RWPE2 (cell line): ENCODE data around the gene KCNA2.
A peak's percentile ranks its signal among the peaks of the same experiment; 100 is the strongest.

Experiments
- ATAC-seq: fragments of 200-7000 bp; cut with Tn5 transposase; 3 replicates; pipeline ENCODE4 v1.9.1; 2021; ENCODE audit warnings: low read depth
- DNase-seq: peaks from one replicate; pipeline ENCODE4 v3.0.0-alpha.2; 2020; ENCODE audit warnings: low spot score
- H3K27ac ChIP-seq: fragments of 450-650 bp; 2 replicates; pipeline ENCODE4 v1.5.1; 2017; ENCODE audit warnings: mild to moderate bottlenecking; ENCODE audit not compliant: poor library complexity, severe bottlenecking
- H3K27me3 ChIP-seq: fragments of 250-450 bp; sonication (Bioruptor Pico); 2 replicates; pipeline ENCODE4 v1.5.1; 2021; ENCODE audit warnings: mild to moderate bottlenecking, moderate library complexity; ENCODE audit not compliant: insufficient read depth, poor library complexity, severe bottlenecking
- H3K36me3 ChIP-seq: fragments of 250-450 bp; sonication (Bioruptor Pico); 2 replicates; pipeline ENCODE4 v1.5.1; 2020; ENCODE audit warnings: low read depth, mild to moderate bottlenecking, moderate library complexity
- H3K4me1 ChIP-seq: fragments of 250-450 bp; sonication (Bioruptor Pico); 2 replicates; pipeline ENCODE4 v1.5.1; 2021; ENCODE audit warnings: mild to moderate bottlenecking, moderate library complexity; ENCODE audit not compliant: insufficient read depth, poor library complexity, severe bottlenecking
- H3K4me3 ChIP-seq: fragments of 250-450 bp; sonication (Bioruptor Pico); 2 replicates; pipeline ENCODE4 v1.5.1; 2021; ENCODE audit warnings: mild to moderate bottlenecking, moderate library complexity; ENCODE audit not compliant: severe bottlenecking
- H3K9me3 ChIP-seq: fragments of 250-450 bp; sonication (Bioruptor Pico); 2 replicates; pipeline ENCODE4 v1.5.1; 2021; ENCODE audit warnings: mild to moderate bottlenecking, moderate library complexity; ENCODE audit not compliant: severe bottlenecking
- TF ChIP-seq, protein P1 (sequence below): fragments of 450-650 bp; IDR thresholded peaks from one replicate; pipeline ENCODE4 v1.5.1; 2017; ENCODE audit warnings: mild to moderate bottlenecking, moderate library complexity; ENCODE audit not compliant: poor library complexity, severe bottlenecking

KCNA2 gene

GRCh38 chr1:110645821-110646735 is 39.9 kb upstream of the KCNA2 start:
- DNase-seq (no peak), ATAC-seq (peak; percentile 88)
- no peaks in the 10 kb centered on the region for H3K9me3 ChIP-seq
- no peak overlapping the region for H3K27ac ChIP-seq
- H3K4me3 ChIP-seq = no peak overlapping the region
- TF ChIP-seq, protein P1, sequence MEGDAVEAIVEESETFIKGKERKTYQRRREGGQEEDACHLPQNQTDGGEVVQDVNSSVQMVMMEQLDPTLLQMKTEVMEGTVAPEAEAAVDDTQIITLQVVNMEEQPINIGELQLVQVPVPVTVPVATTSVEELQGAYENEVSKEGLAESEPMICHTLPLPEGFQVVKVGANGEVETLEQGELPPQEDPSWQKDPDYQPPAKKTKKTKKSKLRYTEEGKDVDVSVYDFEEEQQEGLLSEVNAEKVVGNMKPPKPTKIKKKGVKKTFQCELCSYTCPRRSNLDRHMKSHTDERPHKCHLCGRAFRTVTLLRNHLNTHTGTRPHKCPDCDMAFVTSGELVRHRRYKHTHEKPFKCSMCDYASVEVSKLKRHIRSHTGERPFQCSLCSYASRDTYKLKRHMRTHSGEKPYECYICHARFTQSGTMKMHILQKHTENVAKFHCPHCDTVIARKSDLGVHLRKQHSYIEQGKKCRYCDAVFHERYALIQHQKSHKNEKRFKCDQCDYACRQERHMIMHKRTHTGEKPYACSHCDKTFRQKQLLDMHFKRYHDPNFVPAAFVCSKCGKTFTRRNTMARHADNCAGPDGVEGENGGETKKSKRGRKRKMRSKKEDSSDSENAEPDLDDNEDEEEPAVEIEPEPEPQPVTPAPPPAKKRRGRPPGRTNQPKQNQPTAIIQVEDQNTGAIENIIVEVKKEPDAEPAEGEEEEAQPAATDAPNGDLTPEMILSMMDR = no peak
- H3K36me3 ChIP-seq = no peaks in the 10 kb centered on the region
- H3K27me3 ChIP-seq = peaks cover 6% of the 10 kb centered on the region
- peaks cover 7% of the 10 kb centered on the region for H3K4me1 ChIP-seq

DNA sequence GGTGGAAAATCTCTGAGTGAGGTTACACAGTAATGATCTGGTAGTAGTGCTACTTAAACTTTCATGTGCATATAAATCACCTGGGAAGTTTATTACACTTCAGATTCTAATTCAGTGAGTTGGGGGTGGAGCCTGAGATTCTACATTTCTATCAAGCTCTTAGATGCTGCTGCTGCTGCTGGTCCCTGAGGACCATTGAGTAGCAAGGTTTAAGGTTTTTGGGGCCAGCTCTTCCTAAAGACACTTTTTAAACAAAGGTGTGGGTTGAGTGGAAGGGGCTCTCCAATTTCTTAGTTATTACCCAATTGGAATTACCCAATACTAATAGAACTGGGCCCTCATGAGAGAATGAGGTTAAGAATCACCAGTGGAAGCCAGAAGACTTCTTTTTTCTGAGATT is 39.1 kb upstream of the KCNA2 start:
- no peak for ATAC-seq
- H3K27ac ChIP-seq = no peak overlapping the region

DNA sequence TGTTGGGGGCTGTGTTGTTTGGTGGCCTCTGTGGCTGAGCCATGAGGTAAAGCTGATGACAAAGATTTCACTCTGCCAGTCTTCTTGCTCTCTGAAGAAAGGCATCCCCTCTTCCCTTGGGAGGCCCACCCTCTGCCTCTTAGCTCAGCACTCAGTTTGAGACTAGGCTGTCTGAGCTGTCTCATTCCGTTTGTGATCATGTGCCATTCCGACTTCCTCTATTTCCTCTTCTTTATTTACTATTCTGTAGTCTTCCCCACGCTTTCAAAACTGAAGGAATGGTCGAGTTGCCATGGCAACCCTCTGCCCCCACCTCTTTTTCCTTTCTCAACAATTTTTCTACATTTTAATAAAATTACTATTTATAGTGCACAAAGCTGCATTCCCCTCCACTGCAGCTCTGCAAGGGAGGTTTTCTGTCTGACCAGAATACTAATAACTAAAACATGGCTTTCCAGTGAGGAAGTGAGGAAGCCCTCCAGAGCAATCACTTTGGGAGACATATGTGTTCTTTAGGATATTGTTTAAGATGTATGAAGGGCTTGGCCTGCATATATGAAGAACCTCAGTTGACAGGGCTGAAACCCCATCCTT is 37.8 kb upstream of the KCNA2 start:
- H3K4me3 ChIP-seq = no peak overlapping the region
- ATAC-seq = no peak
- DNase-seq = no peak
- H3K9me3 ChIP-seq = no peaks in the 10 kb centered on the region
- H3K27ac ChIP-seq = no peak overlapping the region
- TF ChIP-seq, protein P1 = no peak
- no peaks in the 10 kb centered on the region for H3K27me3 ChIP-seq
- no peaks in the 10 kb centered on the region for H3K36me3 ChIP-seq
- H3K4me1 ChIP-seq = peaks cover 7% of the 10 kb centered on the region

More for the DNA sequence above, 39.1 kb upstream of the KCNA2 start:
- Histone ChIP-seq H3K27me3 (peaks cover 6% of the 10 kb centered on the region), H3K9me3 (no peaks in the 10 kb centered on the region), H3K4me1 (peaks cover 7% of the 10 kb centered on the region), H3K4me3 (no peak overlapping the region), H3K36me3 (no peaks in the 10 kb centered on the region)
- TF ChIP-seq, protein P1 = no peak
- DNase-seq = no peak

DNA sequence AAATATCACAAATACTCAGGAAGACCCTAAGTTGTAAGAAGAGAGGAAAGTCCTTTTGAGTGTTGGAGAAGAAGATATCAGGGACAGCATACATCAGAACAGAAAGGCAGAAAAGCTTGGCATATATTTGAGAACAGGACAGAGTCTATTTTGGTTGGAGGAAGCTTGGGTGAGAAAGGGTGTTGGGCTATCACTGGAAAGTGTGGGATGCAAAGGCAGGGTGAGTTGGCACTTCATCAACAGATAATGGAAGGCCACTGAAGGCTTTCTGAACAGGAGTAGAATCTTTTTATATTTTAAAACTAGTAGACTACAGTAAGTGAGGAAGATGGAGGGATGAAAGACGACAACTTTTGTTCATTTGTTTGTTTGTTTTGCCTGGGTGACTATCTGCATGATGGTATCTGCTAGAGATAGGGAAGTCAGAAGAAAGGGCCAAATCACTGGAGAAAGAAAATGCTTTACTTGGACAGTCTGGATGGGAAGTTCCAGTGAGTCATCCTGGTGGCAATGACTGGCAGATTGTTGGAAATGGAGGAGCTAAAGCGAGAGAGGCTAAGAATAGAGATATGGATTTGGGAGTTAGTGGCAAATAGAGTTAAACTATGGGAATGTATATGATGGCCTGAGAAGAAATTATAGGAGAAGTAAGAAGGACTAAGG is 33.7 kb upstream of the KCNA2 start:
- no peak for ATAC-seq
- no peak overlapping the region for H3K27ac ChIP-seq

More for the DNA sequence above, 33.7 kb upstream of the KCNA2 start:
- H3K27me3 ChIP-seq = no peaks in the 10 kb centered on the region
- no peaks in the 10 kb centered on the region for H3K36me3 ChIP-seq
- TF ChIP-seq, protein P1 = no peak
- H3K4me3 ChIP-seq = no peak overlapping the region
- no peaks in the 10 kb centered on the region for H3K9me3 ChIP-seq
- no peaks in the 10 kb centered on the region for H3K4me1 ChIP-seq
- no peak for DNase-seq
